SIG-M5 (cell line): Measurements from ENCODE around the gene GRIP2.

Source experiments
- DNase-seq: peaks from one replicate; lab custom pipeline; 2025; lab: John Stamatoyannopoulos, UW

Gene GRIP2

DNA sequence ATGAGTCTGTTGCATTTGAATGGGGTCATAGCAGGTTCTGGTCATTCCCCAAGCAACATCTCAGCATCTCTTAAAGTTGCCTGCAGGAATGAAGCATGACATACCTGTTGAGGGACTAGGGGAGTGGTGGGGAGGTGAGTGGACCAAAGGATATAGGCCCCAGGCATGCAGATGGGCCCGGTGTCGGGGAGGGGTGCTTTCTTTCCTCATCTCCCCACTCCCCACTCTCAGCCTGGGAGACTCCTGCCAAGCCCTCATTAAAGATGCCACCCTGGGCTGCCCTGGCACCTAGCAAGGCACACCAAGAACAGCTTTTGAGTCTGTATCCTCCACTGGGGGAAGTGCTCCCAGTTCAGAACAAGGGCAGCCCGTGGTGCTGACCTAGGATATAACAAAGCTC, 54.2 kb downstream of the GRIP2 start:
- DNase-seq: no peak

DNA sequence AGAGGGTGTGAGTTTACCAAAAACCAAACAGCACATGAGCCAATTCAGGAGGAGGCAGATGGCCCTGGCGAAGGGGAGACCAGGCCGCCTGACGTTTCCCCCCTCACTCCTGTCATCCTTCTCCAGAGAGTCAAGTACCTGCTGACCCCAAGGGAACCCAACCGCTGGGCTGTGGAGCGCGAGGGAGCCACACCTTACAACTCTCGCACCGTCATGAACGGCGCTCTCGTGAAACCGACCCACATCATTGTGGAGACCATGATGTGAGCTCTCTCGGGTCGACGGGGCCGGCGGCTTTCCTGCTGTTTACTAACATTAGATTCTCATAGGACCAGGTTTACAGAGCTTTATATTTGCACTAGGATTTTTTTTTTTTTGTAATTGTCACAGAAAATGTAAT, 55.4 kb downstream of the GRIP2 start:
- no peak for DNase-seq

DNA sequence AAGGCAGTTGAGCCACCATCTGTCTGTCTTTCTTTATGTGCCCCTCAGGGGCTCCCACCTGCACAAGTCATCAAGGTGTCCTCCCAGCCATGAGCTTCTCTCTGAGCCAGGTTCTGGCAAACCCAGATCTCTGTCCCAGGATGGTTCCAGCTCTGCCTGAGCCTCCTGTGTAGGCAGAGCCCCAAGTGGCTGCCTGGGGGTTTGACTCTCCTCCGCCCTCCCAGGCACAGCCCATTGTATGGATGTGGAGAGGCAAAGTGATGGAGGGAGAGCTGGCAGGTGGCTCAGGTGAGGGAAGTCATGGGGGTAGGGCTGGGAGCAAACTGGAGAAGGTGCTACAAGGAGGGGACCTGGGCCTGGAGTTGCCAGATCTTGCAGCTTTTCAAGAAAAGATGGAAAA, 56.9 kb downstream of the GRIP2 start:
- DNase-seq: no peak

DNA sequence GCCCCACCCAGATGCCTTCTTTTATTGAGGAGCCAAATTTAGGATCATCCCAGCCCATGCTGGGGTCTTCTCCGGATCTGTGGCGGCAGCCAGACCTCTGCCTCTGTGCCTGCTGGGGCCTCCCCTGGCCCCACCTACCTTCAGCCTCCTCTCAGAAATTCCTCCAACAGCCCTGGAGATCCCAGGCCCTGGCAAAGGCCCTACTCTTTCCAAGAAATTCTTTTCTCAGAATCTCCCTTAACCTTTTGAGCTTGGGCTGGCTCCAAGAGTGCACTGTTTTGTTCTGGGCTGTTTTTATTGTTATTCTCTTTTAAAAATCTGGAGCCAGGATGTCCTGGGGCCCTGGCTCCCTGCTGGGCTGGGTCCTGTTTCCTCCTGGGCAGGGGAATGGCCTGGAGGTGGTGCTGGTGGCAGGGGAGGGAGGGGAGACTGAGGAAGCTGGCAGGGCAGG, 57.8 kb downstream of the GRIP2 start:
- DNase-seq: no peak

DNA sequence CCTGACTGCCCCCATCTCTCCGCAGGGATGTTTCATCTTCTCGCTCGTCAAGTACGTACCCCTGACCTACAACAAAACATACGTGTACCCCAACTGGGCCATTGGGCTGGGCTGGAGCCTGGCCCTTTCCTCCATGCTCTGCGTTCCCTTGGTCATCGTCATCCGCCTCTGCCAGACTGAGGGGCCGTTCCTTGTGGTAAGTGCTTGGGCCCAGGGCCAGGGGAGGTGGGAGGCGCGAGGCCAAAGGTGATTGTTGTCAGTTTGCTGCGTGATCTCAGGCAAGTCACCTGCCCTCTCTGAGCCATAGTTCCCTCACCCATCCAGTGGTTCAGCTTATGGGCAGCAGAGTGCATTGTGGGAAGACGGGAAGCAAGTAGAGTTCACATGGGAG, 58.5 kb downstream of the GRIP2 start:
- DNase-seq: no peak

DNA sequence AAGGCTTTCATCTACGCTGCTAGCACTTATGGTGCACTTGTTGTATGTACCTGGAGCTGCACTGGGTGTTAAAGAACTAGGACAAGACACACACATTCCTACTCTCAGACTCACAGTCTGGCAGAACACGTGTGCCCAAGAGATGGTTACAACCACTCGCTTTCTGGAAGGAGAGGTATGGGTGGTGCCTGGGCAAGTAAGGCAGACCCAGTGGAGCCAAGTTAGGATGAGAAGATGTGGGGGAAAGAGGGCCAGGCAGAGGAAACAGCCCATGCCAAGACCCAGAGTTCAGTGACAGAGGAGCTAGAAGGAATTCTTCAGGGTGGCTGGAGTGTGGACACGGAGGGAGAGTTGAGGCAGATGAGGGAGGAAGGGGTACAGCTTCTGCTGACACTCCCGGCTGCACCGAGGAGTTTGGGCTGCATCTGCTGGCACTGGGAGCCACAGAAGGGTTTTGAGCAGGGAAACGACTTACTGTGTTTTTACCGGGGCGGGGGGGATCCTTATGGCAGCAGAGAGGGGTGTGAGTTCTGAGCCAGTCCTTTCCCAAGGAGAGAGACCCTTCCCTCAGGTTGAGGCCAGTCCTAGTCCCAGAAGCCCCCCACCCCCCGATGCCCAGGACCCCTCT, 59.0 kb downstream of the GRIP2 start:
- DNase-seq: no peak

DNA sequence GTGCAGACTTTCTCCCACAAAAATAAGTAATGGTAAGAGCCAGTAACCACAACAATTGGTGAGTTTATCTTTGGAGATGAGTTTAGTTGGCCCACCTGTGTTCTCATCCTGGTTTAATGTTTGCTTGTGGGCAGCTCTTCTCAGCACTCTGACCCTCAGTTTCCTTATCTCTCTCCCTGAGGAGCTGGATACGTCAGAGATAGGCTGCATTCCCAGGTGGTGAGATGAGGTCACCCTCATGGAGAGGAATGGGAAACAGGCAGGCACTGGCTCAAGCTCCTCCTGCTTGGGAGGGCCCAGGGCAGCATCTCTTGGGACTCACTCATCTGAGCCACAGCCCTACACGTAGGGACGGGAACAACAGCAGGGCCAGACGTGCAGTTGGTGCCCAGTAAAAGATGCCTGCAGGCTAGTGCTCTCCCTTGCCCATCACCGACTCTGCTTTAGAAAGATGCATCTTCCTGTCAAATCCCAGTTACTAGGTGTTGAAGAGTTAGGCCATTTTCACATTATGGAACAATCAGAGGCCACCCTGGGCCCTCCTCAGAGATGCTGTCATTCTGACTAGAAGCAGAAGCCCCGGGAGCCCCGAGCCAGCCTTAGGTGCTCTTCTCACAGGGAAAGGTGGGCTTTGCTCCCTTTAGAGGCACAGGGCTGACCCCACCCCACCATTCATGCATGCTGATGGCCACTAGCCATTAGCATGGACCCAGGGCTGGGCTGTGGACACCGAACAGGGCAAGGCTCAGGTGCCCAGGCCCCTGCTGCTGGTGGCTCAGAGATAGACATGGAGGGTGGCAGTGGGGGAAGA, 59.7 kb downstream of the GRIP2 start:
- no peak for DNase-seq

DNA sequence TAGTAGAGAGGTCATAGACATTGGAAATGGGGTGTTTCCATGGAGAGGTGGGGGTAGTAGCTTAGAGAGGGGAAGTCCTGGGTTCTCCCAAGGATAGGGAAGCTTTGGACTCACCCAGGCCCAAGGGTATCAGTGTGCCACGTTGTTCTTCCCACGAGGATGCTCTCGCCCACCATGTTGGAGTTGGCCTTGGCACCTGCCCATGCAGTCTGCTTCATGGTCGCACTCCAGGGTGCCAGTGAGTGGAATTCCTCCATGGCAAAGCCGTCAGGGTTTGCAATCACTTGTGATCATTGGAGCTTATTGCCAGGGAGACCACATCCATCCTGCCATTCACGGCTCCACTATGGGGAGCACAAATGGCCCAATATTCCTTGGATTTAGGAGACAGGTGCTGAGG, 60.6 kb downstream of the GRIP2 start:
- no peak for DNase-seq

DNA sequence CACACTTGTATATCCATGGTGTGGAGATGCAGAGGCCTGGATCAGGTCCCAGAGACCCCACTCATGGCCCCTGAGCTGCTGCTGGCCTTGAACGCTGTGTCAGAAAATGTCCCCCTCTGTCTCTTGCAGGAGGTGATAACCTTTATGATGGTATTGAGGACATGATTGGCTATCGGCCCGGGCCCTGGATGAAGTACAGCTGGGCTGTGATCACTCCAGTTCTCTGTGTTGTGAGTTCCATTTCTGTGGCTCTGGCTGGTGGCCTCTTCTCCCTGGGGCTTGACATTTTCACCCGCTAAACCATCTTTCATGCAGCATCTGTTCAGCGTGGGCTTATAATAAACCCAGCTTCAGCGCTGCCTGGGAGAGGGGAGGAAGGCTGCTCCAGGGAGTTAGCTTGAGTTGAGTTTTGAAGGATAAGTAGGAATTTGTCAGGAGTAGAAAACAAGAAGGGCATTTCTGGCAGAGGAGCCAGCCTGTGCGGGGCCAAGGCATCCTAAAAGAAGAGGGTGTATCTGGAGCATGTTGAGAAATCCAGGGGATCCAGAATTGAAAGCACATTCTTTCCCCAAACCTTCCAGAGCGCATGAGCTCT, 61.1 kb downstream of the GRIP2 start:
- DNase-seq: no peak

DNA sequence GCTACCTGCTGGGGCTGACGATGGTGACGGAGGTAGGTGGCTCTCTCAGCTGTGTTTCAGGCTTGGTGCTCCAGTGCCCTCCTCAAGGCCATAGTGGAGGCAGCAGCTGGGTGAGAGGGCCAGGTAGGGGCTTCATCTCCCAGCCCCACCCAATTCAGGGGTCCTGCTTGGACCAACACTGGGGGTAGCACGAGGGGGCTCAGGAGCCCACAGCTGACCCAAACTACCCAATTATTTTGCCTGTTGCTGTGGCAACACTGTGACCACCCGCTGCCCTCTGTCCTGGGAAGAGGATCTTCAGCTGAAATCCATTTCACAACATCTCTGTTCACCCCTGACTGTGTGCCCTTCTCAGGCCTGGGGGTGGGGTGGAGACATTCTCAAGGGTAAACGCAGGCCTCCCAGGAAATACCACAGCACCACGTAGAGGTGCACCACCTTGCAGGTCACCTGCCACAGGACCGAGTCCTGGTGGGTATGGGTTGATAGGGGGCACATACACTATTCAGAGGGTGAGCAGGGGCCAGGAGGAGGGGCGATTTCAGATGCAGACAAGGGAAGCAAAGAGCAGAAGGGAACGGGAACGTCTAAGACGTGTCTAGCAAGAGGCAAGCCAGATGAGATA, 62.7 kb downstream of the GRIP2 start:
- no peak for DNase-seq

DNA sequence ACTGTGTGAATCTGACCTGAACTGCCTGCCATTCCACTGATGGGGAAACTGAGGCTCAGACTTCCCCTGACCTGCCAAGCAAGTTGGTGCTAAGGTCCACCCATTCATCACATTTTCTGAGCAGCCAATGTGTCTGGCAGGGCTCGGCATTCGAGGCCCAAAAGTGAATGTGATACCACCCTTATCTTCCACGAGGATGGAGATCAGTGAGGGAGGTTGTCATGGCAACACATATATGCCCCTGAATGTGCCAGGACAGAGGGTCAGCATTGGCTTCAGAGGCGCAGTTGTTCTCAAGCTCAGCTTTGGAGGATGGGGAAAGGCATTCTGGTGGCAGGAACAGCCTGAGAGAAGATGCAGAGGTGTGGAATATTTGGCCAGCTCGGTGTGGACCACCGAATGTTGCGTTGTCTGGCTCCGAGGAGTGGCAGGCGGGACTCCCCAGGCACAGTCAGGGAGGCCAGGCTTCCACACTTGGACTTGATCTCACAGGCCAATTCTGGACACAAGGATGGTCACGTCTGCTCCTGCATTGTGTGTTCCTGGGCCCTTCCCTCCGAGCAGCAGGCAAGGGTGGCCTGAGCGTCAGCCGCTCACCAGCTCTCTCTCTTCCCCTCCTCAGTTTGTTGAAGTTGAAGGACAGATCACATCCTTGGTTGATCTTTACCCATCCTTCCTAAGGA, 63.4 kb downstream of the GRIP2 start:
- no peak for DNase-seq

DNA sequence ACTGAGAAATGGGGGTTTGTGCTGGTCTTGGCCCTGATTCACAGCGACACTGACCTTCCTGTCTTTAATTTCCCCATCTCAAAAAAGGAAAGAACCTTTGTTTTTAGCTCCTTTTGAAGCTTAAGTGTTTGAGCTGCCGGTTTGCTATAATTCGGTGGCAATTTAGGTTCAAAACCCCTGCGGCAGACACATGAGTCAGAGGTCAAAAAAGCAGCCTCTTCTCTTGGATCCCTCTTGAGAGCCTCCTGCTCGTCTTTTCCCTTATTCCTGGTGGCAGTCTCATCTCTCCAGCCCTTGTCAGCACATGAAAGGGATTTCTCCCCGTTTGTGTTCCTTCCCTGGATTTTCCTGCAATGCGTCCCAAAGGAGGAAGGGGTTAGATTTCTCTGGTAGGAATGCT, 64.5 kb downstream of the GRIP2 start:
- no peak for DNase-seq

DNA sequence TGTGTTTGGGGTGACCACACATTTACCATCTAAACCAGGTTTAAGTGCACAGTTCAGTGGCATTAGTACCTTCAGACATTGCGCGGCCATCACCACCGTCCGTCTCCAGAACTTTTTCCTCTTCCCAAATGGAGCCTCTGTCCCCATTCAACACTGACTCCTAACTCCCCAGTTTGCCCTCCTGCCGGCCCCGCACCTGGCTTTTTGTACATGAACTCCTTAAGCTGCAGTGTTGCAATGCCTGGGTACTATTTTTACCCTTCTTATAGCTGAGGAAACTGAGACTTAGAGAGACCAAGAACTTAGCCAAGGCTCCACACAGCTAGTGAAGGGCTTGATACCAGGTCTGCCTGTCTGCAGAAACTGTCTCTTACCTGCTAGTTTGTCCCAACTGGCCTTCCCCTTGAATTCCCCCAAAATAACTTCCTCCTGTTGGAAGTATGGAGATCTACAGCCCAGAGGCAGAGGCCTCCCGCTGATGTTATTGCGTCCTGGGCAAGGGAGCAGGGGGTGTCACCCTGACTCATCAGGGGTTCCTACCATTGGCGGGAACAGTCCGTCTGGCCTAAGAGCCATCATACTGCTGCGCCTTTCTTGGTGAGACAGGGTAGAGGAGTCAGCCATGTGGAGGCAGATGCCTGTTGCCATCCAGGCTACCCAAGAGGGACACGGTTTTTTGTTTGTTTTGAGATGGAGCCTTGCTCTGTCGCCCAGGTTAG, 65.6 kb downstream of the GRIP2 start:
- DNase-seq: no peak

DNA sequence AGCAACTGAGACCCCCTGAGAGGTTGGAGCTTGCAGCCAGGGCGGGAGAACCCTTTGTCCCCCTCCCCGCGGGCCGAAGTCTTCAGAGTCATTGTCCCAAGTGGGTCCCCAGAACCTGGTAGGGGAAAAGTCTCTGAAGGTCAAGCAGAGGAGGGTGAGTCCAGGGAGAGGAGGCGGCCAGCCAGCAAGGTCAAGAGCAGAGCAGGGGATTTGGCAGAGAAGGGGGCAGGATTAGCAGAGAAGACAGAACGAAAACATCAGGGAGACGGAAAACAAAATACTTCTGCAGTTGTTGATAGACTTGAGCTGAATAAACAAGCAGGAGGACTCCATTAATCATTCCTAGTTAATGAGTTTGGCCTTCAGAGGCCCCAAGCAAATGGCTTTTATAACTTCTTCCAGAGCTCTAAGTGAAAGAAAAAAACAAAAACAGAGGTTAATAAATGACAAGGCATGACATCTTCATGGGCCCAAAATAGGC, 66.7 kb downstream of the GRIP2 start:
- DNase-seq: no peak

DNA sequence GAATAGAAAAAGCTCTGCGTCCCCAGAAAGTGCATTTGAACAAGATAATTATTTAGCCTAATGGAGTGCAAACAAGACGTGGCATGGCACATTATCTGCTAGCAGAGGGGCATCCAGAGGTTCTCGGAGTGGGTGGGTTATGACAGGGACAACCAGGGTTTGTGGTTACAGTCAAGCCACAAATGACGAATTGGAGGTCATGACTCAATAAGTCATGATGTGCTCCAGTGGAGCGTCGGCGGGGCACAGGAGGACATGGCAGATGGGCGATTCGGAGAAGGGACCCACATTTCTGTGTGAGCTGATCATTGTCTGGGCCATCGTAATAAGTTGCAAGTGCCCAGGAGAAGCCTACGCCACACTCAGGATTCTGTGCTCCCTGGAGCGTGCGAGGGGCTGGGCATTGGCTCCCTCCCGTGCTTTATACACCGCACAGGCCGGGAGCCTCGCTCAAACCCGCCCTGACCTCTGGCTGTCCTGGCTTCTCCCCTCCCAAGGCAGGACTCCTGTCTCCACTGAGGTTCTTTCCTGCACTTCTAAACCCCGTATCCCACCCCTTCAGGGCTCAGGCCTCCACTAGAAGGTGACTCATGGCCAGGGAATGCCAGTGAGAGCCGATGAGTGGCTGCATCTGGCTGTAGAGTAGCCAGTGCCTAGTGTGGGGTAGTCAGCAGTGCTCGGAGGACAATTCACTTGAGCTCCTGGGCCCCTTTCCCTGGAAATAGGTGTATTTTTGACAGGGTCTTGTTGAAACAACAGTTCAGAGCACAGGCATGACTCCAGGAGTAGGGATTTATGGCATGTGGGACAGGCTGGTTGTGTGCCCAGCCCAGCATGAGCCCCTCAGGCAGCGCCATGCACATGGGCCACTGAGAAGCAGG, 67.4 kb downstream of the GRIP2 start:
- DNase-seq: no peak

DNA sequence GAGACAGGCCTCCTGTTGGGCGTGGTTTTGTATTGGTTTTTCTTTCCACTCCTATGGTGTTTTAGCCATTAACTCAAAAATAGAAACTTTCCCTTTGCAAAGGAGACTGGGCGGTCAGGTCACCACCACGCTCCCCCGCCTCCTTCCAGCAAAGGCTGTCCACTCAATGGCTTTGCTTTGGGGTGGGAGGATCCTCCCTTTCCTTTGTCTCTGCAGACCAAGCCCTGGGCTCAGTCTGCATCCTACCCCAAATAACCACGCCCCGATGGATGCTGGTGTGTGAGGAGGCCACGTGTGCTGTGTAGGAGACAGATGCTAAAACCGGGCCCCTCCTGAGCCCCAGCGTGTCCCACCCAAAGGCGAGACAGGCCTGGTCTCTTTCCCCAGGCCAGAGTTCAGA, 68.5 kb downstream of the GRIP2 start:
- DNase-seq: no peak

DNA sequence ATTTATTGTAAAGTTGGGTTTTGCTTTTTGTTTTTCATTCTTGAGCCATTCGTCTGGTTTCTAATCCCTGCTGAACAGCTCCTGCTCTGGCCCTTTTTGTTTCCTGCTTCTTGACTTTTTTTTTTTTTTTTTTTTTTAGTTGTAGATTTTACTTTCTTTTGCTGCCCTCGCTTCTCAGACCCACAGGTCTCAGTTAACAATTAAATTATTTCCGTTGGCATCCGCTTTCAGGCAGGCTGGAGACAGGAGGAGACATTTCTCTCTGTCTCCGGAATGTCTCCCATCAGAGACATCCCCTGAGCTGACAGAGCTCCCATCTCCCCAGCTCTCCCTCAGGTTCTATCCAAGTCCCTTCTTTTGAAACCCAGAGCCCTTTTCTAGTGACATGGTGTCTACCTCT, 69.1 kb downstream of the GRIP2 start:
- no peak for DNase-seq

DNA sequence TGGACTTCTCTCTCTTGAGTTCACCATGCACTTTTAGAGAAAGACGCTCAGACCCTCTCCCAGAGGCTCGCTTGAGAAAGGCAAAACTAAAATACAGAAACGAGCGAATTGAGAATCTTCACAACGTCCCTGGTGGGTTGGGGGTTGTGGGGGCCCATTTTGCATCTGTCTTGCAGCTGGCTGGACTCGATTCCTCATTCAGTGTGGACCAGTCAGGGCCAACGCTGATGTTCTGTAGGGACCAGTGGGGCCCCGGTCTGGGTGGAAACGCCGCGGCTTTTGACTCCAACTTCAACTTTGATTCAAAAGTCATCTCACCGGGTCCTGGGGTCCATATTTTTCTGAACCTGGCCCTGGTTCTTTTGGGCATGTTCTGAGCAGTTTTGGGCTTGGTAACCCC, 69.7 kb downstream of the GRIP2 start:
- no peak for DNase-seq

DNA sequence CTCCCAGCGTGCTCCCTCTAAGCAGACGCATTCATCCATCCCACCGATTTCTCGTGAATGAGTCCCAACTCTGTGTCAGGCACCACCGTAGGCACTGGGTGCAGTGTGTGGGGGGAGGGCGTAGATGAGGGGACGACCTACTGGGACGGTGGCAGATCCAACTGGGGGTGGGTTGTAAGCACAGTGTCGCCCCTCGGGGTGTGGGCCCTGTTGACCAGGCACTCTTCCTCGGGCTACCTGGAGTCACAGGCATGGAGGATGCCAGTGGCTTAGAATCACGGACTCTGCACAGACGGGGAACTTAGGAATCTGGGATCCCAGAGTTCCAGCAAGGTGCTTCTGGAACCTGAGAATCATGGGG, 71.5 kb downstream of the GRIP2 start:
- DNase-seq: no peak

DNA sequence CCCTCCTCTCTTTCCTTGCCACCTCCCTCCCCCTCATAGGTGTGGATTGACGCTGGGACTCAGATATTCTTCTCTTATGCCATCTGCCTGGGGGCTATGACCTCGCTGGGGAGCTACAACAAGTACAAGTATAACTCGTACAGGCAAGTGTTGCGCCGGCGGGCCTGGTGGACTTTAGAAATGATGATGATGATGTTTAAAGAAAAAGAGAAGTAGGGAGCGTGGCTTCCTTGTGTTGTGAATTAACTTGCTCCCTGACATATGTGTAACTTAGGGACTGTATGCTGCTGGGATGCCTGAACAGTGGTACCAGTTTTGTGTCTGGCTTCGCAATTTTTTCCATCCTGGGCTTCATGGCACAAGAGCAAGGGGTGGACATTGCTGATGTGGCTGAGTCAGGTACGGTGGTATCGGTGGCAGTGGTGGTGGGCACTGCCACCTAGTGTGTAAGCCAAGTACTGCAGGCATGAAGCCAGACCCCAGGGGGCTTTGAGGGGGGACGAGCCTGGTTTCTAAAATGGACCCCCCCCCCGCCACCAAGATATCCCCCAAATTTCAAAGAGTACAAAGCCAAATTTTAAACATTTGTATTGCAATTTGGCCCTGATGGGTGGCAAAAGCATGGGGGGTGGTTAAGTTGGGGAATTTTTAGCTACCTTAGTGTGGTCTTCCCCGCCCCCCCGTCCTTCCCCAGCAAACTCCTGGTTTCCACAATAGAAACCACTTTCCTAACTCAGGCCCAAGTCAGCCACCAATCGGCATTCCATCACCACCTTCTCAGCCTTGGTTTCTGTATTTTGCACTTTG, 72.1 kb downstream of the GRIP2 start:
- no peak for DNase-seq
